H54 (cell line): ENCODE measurements around the gene PIGZ.
A peak's percentile ranks its signal among the peaks of the same experiment; 100 is the strongest.
"Not testable (repeated sequence)": the region's sequence is repeated elsewhere in the genome, so short reads cannot be mapped to it uniquely, and the experiment has no call there.

ENCODE experiments used
- DNase-seq: peaks from one replicate; pipeline ENCODE4 v3.0.0; 2011; ENCODE audit warnings: low spot score, mixed read lengths; ENCODE audit not compliant: insufficient read length
- FAIRE-seq: peaks from 3 replicates; lab custom pipeline; 2011; peaks lifted over from hg19 to GRCh38; lab: Jason Lieb, UNC
- POLR2A ChIP-seq: IDR thresholded peaks from 2 replicates; pipeline ENCODE4 v1.6.1; 2011; ENCODE audit warnings: low read depth, mild to moderate bottlenecking, low read length

Gene PIGZ

GRCh38 chr3:196965112-196965803 lies 3.4 kb downstream of the PIGZ start:
- DNase-seq (no peak), FAIRE-seq (no peak)

GRCh38 chr3:196963631-196963953 lies 5.0 kb downstream of the PIGZ start:
- no peak for TF ChIP-seq POLR2A
- DNase-seq (no peak), FAIRE-seq (no peak)

More at GRCh38 chr3:196965112-196965803, 3.4 kb downstream of the PIGZ start:
- no peak for TF ChIP-seq POLR2A

- DNase-seq (no peak), FAIRE-seq (no peak)
- TF ChIP-seq POLR2A = no peak
Observed at GRCh38 chr3:196962930-196963630, 5.6 kb downstream of the PIGZ start.

- TF ChIP-seq POLR2A = no peak
- FAIRE-seq (no peak), DNase-seq (no peak)
Observed at GRCh38 chr3:196962108-196962929, 6.3 kb downstream of the PIGZ start.

GRCh38 chr3:196954832-196955231 lies 13.8 kb downstream of the PIGZ start:
- FAIRE-seq = no peak
- DNase-seq = no peak
- TF ChIP-seq POLR2A = no peak

GRCh38 chr3:196951371-196951770 lies 17.3 kb downstream of the PIGZ start:
- no peak for FAIRE-seq
- no peak for DNase-seq
- TF ChIP-seq POLR2A = no peak

GRCh38 chr3:196949750-196950149 lies 18.9 kb downstream of the PIGZ start:
- FAIRE-seq = no peak

GRCh38 chr3:196949285-196949619 lies 19.4 kb downstream of the PIGZ start:
- no peak for FAIRE-seq
- no peak for DNase-seq
- TF ChIP-seq POLR2A = no peak

More at GRCh38 chr3:196949750-196950149, 18.9 kb downstream of the PIGZ start:
- TF ChIP-seq POLR2A = no peak
- no peak for DNase-seq

GRCh38 chr3:196948442-196949284 lies 20.0 kb downstream of the PIGZ start:
- TF ChIP-seq POLR2A = no peak
- DNase-seq (no peak), FAIRE-seq (no peak)

- FAIRE-seq = no peak
- DNase-seq = no peak
- no peak for TF ChIP-seq POLR2A
Observed at GRCh38 chr3:196947860-196948441, 20.7 kb downstream of the PIGZ start.

GRCh38 chr3:196947136-196947859 lies 21.3 kb downstream of the PIGZ start:
- DNase-seq (peak; percentile 47), FAIRE-seq (no peak)
- no peak for TF ChIP-seq POLR2A

GRCh38 chr3:196944037-196944790 lies 24.4 kb downstream of the PIGZ start:
- DNase-seq, FAIRE-seq: not testable (repeated sequence)

- no peak for DNase-seq
- TF ChIP-seq POLR2A = no peak
- FAIRE-seq = no peak
Observed at GRCh38 chr3:196942915-196943277, 25.7 kb downstream of the PIGZ start.
